ENCODE results near the gene CAPN5.

The CAPN5 gene

GRCh38 chr11:77127920-77128691 lies 61.3 kb downstream of the CAPN5 start, which contains the start of gene MYO7A:
MYO7A (plus strand) TSS chr11:77128246; CDS start chr11:77130635, 2,389 bp downstream.
- DNase-seq (ENCODE audit: low read depth) = no peak
- TF ChIP-seq CTCF (conservative IDR thresholded peaks at IDR 0.05; ENCODE audit: low read length) = no peak

GRCh38 chr11:77129069-77129841 lies 62.5 kb downstream of the CAPN5 start:
- TF ChIP-seq CTCF (conservative IDR thresholded peaks at IDR 0.05; ENCODE audit: low read length) = no peak
- DNase-seq (ENCODE audit: low read depth) = no peak
- no peak overlapping the region for H3K4me3 ChIP-seq (ENCODE audit: low read length)

More at GRCh38 chr11:77127920-77128691, 61.3 kb downstream of the CAPN5 start, which contains the start of gene MYO7A:
- peak within 1 kb of the TSS; percentile 59 for H3K4me3 ChIP-seq (ENCODE audit: low read length)

GRCh38 chr11:77129842-77130756 lies 63.3 kb downstream of the CAPN5 start:
- no peak overlapping the region for H3K4me3 ChIP-seq (ENCODE audit: low read length)
- TF ChIP-seq CTCF (conservative IDR thresholded peaks at IDR 0.05; ENCODE audit: low read length) = no peak
- no peak for DNase-seq (ENCODE audit: low read depth)

- no peak overlapping the region for H3K4me3 ChIP-seq (ENCODE audit: low read length)
- no peak for TF ChIP-seq CTCF (conservative IDR thresholded peaks at IDR 0.05; ENCODE audit: low read length)
- peak; percentile 49 for DNase-seq (ENCODE audit: low read depth)
Measured at GRCh38 chr11:77130763-77131513, 64.2 kb downstream of the CAPN5 start.

GRCh38 chr11:77131560-77131959 lies 64.8 kb downstream of the CAPN5 start:
- DNase-seq (ENCODE audit: low read depth) = no peak
- H3K4me3 ChIP-seq (ENCODE audit: low read length) = no peak overlapping the region
- TF ChIP-seq CTCF (conservative IDR thresholded peaks at IDR 0.05; ENCODE audit: low read length) = no peak

- H3K4me3 ChIP-seq (ENCODE audit: low read length) = no peak overlapping the region
- DNase-seq (ENCODE audit: low read depth) = no peak
- no peak for TF ChIP-seq CTCF (conservative IDR thresholded peaks at IDR 0.05; ENCODE audit: low read length)
Measured at GRCh38 chr11:77135069-77135468, 68.3 kb downstream of the CAPN5 start.

All from AG10803 (cell line).